ENCODE results near the gene PDE1A. TPM values are rescaled to one million over a fixed set of nuclear protein-coding genes. Genes with fewer than 3 reads are reported as not detected.

PDE1A gene
- total RNA-seq, 1 donor from 2014 or later: 1.9 TPM

DNA sequence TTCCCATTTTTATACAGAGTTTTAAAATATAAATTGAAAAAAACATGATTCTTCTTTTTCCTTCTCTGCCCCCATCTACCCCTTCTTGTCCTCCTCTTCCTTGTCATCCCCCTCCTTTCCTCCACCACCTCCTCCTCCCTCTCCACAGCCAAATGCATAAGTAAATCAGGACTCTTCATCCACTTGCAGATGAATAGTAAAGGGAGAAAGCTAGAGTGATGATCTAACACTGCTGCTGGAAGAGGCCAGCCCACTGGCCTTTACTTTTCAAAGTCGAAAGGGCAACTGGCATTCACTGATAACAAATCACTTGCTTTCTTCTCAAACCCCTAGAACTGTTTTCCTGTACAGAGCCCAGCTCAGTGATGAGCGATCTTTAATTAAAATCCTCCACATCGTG is 205.8 kb downstream of the PDE1A start:
- DNase-seq (ENCODE audit: low spot score in 2 of 2, unreplicated experiment in 2 of 2): no peak
- H3K27ac Mint-ChIP-seq: no peak overlapping the region
- H3K27me3 Mint-ChIP-seq (ENCODE audit: low read depth): no peaks in the 10 kb centered on the region
- peaks cover 4% of the 10 kb centered on the region for H3K9me3 Mint-ChIP-seq
- no peaks in the 10 kb centered on the region for H3K4me1 Mint-ChIP-seq
- TF ChIP-seq, protein P1, sequence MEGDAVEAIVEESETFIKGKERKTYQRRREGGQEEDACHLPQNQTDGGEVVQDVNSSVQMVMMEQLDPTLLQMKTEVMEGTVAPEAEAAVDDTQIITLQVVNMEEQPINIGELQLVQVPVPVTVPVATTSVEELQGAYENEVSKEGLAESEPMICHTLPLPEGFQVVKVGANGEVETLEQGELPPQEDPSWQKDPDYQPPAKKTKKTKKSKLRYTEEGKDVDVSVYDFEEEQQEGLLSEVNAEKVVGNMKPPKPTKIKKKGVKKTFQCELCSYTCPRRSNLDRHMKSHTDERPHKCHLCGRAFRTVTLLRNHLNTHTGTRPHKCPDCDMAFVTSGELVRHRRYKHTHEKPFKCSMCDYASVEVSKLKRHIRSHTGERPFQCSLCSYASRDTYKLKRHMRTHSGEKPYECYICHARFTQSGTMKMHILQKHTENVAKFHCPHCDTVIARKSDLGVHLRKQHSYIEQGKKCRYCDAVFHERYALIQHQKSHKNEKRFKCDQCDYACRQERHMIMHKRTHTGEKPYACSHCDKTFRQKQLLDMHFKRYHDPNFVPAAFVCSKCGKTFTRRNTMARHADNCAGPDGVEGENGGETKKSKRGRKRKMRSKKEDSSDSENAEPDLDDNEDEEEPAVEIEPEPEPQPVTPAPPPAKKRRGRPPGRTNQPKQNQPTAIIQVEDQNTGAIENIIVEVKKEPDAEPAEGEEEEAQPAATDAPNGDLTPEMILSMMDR (IDR thresholded peaks at IDR 0.05; ENCODE audit: unreplicated experiment): no peak
- H3K36me3 Mint-ChIP-seq: no peaks in the 10 kb centered on the region
- no peak overlapping the region for H3K4me3 Mint-ChIP-seq

DNA sequence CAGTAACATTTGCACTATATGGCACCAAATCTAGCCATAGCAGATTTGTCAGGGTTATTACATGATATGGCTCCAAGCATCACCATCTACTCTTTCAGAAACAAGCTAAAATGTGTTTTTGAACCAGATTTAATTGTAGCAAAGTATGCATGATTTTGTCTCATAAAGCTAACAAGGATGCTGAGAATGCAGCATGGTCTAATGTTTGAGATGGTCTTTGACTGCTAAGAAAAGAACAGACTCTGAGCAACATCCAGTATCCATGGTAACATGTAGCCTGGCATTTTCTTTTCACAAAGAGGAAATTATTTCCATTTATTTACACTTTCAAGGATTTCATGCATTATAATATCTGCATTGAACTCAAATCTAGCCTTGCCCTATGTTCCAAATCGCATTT is 206.5 kb downstream of the PDE1A start:
- Mint-ChIP-seq H3K9me3 (peaks cover 4% of the 10 kb centered on the region), H3K4me1 (no peaks in the 10 kb centered on the region), H3K36me3 (no peaks in the 10 kb centered on the region), H3K4me3 (no peak overlapping the region), H3K27me3 (ENCODE audit: low read depth) (no peaks in the 10 kb centered on the region), H3K27ac (no peak overlapping the region)
- TF ChIP-seq, protein P1 (IDR thresholded peaks at IDR 0.05; ENCODE audit: unreplicated experiment): no peak
- DNase-seq (ENCODE audit: low spot score in 2 of 2, unreplicated experiment in 2 of 2): no peak

DNA sequence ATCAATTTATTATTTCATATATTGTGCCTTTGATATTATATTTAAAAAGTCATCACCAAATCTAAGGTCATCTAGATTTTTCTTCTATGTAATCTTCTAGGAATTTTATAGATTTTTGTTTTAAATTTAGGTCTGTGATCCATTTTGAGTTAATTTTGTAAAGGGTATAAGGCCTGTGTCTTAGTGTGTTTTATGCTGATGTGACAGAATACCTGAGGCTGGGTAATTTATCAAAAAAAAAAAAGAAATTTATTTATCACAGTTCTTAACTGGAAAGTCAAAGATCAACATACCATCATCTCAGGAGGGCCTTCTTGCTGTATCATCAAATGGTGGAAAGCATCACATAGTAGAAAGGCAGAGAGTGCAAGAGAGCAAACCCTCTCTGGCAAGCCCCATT is 216.2 kb downstream of the PDE1A start:
- Mint-ChIP-seq H3K4me1 (no peaks in the 10 kb centered on the region), H3K27ac (no peak overlapping the region), H3K9me3 (peaks cover 11% of the 10 kb centered on the region), H3K36me3 (no peaks in the 10 kb centered on the region), H3K4me3 (no peak overlapping the region), H3K27me3 (ENCODE audit: low read depth) (no peaks in the 10 kb centered on the region)
- TF ChIP-seq, protein P1 (IDR thresholded peaks at IDR 0.05; ENCODE audit: unreplicated experiment): no peak
- no peak for DNase-seq (ENCODE audit: low spot score in 2 of 2, unreplicated experiment in 2 of 2)

DNA sequence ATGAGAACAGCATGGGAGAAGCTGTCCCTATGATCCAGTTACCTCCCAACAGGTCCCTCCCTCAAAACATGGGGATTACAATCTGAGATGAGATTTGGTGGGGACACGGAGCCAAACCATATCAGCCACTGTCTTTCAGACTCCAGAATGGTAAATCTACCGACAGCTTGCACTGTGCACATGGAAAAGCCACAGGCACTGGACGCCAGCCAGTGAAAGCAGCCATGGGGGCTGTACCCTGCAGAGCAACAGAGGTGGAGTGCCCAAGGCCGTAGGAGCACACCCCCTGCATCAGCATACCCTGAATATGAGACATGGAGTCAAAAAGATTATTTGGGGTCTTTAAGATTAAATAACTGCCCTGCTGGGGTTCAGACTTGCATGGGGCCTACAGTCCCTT is 218.4 kb downstream of the PDE1A start:
- Mint-ChIP-seq H3K27me3 (ENCODE audit: low read depth) (no peaks in the 10 kb centered on the region), H3K27ac (no peak overlapping the region), H3K9me3 (peaks cover 11% of the 10 kb centered on the region), H3K36me3 (no peaks in the 10 kb centered on the region), H3K4me3 (no peak overlapping the region), H3K4me1 (no peaks in the 10 kb centered on the region)
- TF ChIP-seq, protein P1 (IDR thresholded peaks at IDR 0.05; ENCODE audit: unreplicated experiment): no peak
- DNase-seq (ENCODE audit: low spot score in 2 of 2, unreplicated experiment in 2 of 2): no peak

DNA sequence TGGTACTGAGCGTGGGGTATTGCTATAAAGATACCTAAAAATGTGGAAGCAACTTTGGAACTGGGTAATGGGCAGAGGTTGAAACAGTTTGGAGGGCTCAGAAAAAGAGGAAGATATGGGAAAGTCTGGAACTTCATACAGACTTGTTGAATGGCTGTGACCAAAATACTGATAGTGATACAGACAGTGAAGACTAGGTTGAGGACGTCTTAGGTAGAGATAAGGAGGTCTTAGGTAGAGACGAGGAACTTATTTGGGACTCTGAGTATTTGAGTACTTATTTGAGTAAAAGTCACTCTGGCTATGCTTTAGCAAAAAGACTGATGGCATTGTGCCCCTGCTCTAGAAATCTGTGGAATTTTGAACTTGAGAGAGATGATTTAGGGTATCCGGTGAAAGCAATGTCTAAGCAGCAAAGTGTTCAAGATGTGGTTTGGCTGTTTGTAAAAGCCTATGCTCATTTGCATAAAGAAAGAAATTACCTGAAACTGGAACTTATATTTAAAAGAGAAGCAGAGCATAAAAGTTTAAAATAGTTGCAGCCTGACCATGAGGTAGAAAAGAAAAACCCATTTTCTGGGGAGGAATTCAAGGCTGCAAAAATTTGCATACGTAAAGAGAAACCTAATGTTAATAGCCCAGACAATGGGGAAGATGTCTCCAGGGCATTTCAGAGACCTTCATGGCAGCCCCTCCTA is 219.6 kb downstream of the PDE1A start:
- H3K27ac Mint-ChIP-seq: no peak overlapping the region
- no peak overlapping the region for H3K4me3 Mint-ChIP-seq
- DNase-seq (ENCODE audit: low spot score in 2 of 2, unreplicated experiment in 2 of 2): no peak
- no peaks in the 10 kb centered on the region for H3K4me1 Mint-ChIP-seq
- peaks cover 11% of the 10 kb centered on the region for H3K9me3 Mint-ChIP-seq
- H3K36me3 Mint-ChIP-seq: no peaks in the 10 kb centered on the region
- TF ChIP-seq, protein P1 (IDR thresholded peaks at IDR 0.05; ENCODE audit: unreplicated experiment): no peak
- no peaks in the 10 kb centered on the region for H3K27me3 Mint-ChIP-seq (ENCODE audit: low read depth)

Data from mesothelial cell of epicardium (in vitro differentiated cells).